HG02938 (cell line): ENCODE results near the gene SFXN2.

Experiments used
- ATAC-seq: cut with Tn5 transposase; IDR thresholded peaks from one replicate; pipeline ENCODE4 v1.9.1; 2021; ENCODE audit warnings: mild to moderate bottlenecking, moderate library complexity; ENCODE audit not compliant: unreplicated experiment

The SFXN2 gene

GRCh38 chr10:102773320-102773719 is 58.9 kb downstream of the SFXN2 start:
- ATAC-seq, result no peak

GRCh38 chr10:102773986-102774385 is 59.5 kb downstream of the SFXN2 start:
- ATAC-seq, result no peak

DNA sequence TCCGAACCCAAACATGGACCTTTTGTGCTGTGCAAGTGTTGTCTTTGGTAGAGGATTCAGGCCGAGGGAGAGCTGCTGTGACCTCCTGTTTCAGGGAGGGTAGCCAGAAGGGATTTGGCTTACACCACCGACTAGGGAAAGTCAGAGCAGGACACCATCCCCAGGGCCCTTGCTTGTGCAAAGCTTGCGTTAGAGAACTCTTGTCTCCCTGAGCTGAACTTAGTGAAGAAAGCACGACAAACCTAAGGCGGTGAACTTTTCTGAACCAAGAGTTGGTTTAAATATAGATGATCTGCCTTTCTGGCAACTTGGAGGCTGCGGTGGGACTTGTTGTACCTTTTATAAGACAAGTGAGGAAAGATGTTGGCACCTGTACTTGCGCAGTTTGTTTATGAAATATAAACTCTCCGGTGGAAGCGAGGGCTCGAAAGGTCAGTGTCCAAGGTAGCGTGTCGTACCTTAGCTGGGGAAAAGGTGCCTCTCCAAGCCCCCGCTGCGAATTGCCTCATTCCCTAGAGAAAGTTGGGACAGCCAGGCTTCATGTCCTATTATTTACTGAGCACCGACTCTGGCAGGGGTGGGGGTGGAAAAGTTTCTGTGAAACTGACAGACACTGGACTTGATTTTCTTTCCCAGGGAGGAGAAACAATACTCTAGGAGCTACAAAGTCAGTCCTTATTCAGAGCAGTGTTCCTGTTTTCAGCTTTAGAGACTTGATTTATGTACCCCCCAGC is 60.9 kb downstream of the SFXN2 start:
- no peak for ATAC-seq

- ATAC-seq, result no peak
Measured at GRCh38 chr10:102775935-102776669, 61.7 kb downstream of the SFXN2 start.

GRCh38 chr10:102776779-102777456 is 62.5 kb downstream of the SFXN2 start:
- ATAC-seq, result no peak

- ATAC-seq, result no peak
Measured at GRCh38 chr10:102777711-102778453, 63.4 kb downstream of the SFXN2 start.

- ATAC-seq, result no peak
Measured at GRCh38 chr10:102778781-102779180, 64.3 kb downstream of the SFXN2 start.

GRCh38 chr10:102779680-102780526 is 65.5 kb downstream of the SFXN2 start:
- ATAC-seq, result no peak

DNA sequence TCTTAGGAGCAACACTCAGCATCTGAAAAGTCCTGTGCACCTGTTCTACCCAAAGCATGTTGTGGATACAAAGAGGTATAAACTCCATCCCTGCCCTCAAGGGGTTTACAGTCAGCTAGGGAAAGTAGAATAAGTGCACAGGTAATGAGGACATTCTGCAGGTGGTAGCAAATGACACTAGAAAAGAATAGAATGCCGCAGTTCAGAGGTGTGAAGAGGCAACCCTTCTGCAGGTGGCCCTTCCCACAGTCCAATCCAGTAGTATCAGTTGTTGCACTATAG is 66.0 kb downstream of the SFXN2 start:
- no peak for ATAC-seq

DNA sequence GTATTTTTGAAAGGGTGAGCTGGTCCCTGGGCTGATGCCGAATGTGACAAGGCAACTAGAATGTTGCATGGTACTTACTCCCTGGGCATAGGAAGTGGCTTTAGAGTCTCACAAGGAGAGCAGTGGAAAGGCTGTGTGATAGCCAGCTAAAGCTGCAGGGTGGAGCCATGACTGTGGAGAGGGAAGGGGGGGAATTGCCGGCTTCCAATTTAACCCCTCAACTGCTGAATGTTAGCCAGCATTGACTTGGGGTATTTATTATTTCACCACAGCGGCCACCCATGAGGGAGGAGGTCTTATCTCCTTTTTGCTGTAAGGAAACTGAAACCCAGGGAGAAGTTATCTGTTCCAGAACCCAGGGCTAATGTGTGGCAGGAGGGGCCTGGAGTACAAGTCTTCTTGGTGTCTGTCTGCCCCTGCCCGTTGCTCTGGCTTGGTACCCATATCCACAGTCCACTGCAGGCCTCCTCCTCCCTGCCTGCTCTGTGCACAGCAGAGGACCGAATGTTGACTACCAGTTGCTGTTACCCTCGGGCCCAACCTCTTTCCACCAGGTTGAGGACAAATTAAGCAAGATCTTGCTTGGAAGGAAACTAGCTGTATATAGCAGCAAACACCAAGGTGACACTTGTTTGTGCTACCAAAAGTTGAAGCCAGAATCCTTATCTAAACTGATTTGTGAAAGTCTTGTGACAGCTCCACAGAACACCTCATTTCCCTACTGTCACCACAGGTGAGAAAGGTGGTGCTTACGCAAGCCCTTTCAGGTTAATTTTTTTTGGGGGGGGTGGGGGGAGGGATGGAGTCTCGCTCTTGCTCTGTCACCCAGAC is 66.9 kb downstream of the SFXN2 start:
- ATAC-seq, result no peak

DNA sequence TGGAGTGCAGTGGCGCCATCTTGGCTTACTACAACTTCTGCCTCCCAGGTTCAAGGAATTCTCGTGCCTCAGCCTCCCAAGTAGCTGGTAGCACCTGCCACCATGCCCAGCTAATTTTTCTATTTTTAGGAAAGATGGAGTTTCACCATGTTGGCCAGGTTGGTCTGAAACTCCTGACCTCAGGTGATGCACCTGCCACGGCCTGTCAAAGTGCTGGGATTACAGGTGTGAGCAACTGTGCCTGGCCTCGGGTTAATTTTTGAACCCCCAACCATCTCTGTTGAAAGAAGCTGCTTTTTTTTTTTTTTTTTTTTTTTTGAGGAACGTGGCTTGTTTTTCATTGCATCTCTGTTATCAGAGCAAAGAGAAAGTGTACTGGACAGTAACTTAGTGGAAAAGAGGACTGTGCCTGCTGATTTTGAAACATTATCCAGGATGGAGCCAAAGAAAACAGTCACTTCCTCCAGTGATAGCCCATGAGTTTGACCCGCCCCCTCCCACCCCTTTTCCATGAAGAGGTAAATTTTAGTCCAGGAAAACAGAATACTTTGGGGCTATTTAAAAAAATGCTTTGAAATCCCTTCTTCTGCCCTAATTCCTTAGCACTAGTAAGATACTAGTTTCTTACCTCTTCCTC is 67.6 kb downstream of the SFXN2 start:
- ATAC-seq, result no peak

DNA sequence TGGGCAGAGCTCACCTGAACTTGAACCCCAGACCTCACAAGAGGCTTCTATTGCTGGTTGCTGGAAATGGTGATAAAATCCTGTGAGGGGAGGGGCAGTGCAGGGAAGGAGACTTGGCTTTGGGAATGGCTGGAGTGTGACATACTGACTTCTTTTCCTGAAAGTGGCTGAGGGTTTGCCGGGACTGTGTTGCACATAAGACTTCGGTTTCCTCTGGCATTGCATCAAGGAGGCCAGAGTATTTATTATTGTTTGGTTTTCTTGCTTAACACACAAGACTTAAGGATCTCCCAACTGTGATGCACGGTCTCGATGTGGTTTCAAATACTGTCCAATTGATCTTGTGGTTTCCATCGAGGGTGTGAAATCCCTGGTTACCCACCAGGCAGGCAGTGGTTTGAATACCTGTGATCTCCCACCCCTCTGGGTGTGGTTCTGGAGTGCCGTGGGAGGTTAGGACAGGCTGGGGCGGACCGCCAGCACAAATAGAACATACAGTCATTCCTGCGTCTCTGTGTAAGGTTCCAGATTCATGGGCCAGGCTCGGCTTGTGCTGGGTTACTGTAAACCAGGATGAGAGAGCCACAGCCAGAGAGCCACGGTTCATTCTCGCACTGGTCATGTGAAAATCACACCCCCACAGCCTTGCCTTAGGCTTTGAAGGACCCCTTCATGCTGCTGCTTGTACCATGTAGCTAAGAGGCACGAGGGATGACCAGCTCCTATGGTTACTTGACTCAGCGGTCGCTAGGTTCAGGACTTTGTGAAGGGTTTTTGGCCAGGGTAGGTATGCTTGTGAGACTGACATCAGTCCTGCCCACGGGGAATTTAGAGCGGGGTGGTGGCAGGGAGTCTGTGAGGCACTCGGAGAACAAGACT is 68.5 kb downstream of the SFXN2 start:
- ATAC-seq, result no peak

DNA sequence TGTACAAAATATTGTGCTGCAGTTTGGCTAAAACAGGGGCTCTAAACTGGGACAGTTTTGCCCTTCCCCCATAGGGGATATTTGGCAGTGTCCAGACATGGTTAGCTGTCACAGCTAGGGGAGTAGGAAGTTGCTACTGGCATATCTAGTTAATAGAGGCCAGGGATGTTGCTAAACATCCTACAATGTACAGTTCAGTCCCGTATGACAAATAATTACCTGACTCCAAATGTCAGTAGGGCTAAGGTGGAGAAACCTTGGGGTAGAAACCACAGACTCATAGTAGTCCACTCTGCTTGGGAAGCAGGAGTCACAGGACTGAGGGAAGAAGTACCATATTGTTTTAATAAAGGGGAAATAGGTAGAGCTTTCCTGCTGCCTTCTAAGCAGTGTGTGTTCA is 69.1 kb downstream of the SFXN2 start:
- no peak for ATAC-seq

DNA sequence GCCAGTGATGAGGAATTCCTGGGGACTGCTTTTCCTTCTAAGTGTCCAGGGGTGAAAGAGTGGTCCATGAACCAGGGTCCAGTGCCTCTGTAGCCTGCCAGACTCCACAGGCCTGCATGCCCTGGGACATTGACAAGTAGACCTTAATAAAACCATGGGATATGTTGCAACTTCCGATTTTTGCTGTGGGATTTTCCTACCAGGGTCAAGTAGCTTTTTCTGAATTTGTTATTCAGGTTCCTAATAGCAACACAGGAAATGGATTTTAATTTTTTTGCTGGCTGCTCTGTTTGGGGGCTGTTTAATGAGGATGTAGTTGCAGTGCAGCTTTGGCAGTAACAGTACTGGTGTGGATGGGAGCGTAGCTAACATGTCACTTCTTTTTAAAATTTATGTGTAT is 71.4 kb downstream of the SFXN2 start:
- no peak for ATAC-seq

DNA sequence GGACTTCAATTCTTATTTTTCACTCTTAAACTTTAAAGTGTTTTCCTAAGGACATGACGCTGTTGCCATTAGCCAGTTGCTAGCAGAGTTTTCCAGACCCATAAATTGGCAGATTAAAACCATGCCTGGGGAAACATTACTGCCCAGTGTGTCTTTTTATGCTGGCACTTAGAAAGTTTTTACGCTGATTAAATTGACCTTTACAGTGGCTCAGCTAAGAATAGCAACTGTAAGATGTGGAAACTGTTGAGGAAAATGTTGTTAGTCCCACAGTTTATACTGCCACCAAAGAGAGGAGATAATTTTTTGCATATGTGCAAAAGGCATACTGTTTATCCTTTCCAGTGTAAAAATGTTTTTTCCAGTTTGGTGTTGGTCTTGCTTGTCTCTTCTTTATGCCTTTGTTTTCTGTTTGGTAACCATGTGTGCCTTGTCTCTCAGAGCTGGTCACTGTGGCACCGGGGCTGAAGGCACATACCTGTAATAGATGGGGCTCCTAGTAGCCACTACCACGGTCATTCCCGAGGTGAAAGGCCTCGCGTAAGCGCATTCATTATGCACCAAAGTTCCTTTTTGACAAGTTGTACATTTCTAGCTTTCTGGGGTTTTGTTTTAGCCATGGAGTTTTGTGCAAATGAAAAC is 77.4 kb downstream of the SFXN2 start:
- no peak for ATAC-seq
